ENCODE data around the gene SLC46A1. TPM values are rescaled to one million over a fixed set of nuclear protein-coding genes. Genes with fewer than 3 reads are reported as not detected.
A peak's percentile ranks its signal among the peaks of the same experiment; 100 is the strongest.

The SLC46A1 gene
- total RNA-seq, 1 donor from 2014 or later, result 12.8 TPM

DNA sequence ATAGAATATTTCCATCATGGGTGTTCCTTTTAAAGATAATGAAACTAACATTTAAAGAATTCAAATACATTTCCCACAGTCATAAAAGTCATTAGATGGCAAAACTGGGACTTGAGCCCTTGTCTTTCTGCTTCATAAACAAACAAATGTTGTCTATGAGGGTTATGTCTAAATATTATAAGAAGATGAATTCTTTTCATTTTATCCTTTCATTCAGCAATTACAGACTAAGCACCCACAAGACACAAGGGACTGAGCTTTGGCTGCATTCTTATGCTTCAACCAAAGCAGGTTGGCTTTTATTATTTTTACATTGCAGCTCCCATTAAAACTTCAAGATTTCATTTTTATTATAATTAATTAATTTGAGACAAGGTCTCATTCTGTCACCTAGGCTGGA is 19.6 kb downstream of the SLC46A1 start:
- intact Hi-C loops (cut with DNase I), result no loop called here
- no peak for DNase-seq (ENCODE audit: low spot score)
- no peak for ATAC-seq

DNA sequence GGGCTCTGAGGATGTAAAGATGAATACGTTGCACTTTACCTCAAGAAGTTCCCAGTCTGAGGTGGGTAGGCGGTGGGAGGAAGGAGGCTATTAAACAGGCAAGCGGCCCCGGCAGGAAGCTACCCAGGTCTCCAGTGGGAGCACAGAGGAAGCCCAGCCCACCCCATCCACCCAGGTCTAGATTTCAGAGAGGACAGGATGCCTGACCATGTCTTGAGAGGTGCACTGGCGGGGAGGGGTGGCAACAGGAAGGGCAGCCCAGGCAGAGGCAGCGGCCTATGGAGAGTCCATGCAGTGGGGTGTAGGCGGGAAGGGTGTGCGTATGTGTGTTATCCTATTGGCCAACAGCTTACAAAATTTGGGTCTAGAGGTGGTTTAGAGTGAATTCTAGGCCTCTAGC is 20.6 kb downstream of the SLC46A1 start:
- no peak for ATAC-seq
- DNase-seq (ENCODE audit: low spot score), result no peak
- intact Hi-C loops (cut with DNase I), result no loop called here

DNA sequence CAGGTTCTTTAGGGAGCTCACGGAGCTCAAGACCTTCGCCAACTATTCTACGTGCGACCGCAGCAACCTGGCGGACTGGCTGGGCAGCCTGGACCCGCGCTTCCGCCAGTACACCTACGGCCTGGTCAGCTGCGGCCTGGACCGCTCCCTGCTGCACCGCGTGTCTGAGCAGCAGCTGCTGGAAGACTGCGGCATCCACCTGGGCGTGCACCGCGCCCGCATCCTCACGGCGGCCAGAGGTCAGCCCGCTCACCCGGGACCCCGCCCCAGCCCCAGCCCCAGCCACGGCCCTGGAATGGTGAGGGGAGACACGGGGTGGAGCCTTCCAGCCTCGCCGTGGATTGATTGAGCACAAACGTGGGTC is 21.0 kb downstream of the SLC46A1 start:
- intact Hi-C loops (cut with DNase I), result no loop called here
- ATAC-seq (no peak), DNase-seq (ENCODE audit: low spot score) (no peak)

DNA sequence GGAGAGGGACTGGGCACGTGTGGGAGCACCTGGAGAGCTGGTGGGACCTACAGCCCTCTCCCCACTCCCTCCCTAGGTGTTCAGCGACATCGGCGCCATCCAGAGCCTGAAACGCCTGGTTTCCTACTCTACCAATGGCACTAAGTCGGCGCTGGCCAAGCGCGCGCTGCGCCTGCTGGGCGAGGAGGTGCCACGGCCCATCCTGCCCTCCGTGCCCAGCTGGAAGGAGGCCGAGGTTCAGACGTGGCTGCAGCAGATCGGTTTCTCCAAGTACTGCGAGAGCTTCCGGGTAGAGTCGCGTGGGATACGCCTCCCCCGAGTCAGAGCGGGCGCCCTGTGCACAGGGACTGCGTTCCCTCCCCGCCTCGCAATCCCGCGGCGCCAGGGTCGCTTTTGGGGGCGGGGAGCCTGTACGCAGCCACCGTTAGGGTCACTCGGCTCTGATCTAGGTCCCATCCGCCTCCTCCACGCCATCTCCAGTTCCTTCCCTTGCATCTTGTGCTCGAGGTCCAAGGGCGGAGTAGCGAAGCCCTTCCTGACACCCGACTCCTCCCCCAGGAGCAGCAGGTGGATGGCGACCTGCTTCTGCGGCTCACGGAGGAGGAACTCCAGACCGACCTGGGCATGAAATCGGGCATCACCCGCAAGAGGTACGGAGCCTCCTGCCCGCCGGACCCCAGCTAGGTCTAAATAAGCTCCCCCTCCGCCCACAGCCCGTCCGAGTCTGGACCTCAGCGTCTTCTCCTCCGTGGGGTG is 21.6 kb downstream of the SLC46A1 start:
- intact Hi-C loops (cut with DNase I), result no loop called here
- ATAC-seq (peak; percentile 79), DNase-seq (ENCODE audit: low spot score) (no peak)

DNA sequence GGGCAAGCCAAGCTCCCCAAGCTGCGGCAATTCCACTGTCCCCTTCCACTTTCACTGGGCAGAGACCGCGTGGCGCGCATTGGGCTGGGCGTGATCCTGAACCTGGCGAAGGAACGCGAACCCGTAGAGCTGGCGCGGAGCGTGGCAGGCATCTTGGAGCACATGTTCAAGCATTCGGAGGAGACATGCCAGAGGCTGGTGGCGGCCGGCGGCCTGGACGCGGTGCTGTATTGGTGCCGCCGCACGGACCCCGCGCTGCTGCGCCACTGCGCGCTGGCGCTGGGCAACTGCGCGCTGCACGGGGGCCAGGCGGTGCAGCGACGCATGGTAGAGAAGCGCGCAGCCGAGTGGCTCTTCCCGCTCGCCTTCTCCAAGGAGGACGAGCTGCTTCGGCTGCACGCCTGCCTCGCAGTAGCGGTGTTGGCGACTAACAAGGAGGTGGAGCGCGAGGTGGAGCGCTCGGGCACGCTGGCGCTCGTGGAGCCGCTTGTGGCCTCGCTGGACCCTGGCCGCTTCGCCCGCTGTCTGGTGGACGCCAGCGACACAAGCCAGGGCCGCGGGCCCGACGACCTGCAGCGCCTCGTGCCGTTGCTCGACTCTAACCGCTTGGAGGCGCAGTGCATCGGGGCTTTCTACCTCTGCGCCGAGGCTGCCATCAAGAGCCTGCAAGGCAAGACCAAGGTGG is 24.7 kb downstream of the SLC46A1 start:
- intact Hi-C loops (cut with DNase I), result no loop called here
- DNase-seq (ENCODE audit: low spot score) (no peak), ATAC-seq (no peak)

DNA sequence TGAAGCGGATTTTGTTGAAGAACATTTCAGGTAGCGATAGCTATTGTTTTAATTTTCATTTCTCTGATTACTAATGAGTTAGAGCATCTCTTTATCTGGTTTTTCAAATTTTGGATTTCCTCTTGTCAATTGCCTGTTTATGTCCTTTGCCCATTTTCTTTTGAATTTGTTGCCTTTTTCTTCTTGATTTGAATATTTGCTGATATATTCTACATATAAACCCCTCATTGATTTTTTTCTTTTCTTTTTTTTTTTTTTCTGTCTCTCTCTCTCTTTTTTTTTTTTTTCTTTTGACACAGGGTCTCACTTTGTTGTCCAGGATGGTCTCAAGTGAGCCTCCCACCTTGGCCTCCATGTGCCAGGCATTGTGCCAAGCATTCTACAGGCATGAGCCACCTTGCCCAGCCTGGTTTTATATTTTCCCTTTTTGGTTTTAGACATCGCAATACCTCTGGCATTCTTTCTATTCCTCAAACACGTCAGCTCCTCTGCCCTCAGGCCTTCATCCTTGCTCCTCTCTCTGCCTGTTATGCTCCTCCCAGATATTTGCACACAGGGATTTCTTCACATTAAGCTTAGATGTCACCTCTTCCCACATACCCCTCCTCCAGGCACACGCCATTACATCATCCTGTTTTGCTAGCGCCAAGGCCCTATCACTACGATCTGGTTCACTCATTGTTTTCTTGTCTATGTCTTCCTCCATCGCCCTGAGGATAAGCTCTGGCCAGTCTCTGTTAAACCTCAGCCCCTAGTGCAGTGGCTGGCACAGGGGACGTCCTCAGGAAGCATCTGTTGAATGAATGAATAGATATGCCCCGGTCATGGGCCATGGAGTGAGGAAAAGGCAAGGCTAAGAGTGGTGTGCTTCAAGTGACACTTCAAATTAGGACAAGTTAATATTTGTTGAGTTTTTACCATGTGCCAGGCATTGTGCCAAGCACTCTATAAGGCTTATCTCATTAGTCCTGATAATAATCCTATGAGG is 25.9 kb downstream of the SLC46A1 start:
- no peak for ATAC-seq
- no peak for DNase-seq (ENCODE audit: low spot score)
- intact Hi-C loops (cut with DNase I), result no loop called here

DNA sequence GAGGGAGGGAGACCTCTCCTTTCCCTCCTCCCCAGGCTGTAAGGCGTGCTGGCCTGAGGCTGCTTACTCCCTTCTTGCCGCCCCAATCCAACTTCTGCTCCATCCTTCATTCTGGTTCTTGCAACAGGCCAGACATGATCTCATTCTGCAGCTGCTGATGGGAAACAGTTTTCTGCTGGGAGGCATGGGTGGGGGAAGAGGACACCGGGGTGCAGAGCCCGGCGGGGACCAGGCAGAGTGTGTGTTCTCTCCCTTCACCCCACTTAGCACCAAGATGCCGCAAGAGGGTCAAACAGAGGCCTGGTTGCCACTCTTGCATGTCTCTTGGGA is 33.1 kb downstream of the SLC46A1 start:
- DNase-seq (ENCODE audit: low spot score) (no peak), ATAC-seq (no peak)
- intact Hi-C loops (cut with DNase I), result no loop called here

DNA sequence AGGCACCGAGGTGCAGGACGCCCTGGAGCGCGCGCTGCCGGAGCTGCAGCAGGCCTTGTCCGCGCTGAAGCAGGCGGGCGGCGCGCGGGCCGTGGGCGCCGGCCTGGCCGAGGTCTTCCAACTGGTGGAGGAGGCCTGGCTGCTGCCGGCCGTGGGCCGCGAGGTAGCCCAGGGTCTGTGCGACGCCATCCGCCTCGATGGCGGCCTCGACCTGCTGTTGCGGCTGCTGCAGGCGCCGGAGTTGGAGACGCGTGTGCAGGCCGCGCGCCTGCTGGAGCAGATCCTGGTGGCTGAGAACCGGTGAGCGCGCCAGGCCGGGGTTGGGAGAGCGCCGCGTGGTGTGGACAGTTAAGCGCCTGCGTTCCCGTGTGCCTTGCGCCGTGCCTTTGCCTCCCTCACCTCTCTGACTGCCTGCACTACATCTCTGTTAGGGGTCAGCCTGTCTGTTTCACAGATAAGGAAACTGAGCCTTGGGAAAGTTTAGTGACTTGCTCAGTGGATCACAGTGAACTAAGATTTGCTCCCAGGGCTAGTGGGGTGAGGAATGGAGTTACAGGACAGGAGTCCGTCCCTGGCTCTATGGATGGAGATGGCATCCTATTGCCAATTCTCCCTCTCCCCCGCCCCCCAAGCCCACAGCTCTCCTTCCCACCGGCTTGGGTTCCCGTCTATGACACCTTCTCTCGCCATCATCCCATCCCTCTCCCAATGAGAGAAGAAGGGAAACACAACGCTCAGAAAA is 33.6 kb downstream of the SLC46A1 start:
- intact Hi-C loops (cut with DNase I), result no loop called here
- DNase-seq (ENCODE audit: low spot score), result no peak
- no peak for ATAC-seq

DNA sequence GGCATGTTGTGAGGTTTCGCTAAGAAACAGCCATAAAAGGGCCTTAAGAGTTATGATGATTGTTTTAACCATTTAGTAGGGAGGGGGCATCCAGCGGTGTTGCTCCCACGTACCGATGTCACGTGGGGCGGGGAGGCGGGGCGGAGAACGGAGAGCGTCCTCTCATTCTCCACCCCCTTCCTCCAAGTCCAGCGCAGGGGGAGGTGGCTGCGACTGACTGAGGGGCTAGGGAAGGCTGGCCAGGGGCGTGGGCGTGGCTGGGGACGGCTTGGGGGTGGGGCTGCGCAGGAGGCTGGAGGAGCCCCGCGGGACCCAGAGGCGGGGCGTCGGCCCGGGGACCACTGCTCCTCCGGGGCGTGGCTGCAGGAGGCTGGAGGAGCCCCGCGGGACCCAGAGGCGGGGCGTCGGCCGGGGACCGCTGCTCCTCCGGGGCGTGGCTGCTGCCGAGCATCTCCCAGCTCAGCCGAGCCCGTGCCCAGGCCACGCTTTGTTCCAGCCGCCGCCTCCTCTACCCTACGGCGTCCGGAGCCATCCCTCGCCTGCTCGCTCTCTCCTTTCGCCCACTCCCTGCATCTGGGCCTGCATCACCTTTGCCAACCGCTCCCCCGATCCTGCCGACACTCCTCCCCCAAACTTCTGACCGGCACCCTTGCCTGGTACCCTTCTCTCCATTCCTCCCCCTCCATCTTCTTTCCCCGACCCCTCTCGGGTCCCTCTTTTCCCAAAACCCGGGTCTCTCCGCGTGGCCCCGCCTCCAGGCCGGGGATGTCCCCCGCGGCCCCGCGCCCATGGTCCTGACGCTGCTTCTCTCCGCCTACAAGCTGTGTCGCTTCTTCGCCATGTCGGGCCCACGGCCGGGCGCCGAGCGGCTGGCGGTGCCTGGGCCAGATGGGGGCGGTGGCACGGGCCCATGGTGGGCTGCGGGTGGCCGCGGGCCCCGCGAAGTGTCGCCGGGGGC is 34.5 kb downstream of the SLC46A1 start, which contains the start of gene SARM1:
SARM1 (plus strand) TSS at position 450 of the 958 bp plus-strand sequence; CDS start at position 789, 339 bp downstream.
- peak; percentile 89 for DNase-seq (ENCODE audit: low spot score)
- intact Hi-C loops (cut with DNase I), result no loop called here
- peak; percentile 89 for ATAC-seq

DNA sequence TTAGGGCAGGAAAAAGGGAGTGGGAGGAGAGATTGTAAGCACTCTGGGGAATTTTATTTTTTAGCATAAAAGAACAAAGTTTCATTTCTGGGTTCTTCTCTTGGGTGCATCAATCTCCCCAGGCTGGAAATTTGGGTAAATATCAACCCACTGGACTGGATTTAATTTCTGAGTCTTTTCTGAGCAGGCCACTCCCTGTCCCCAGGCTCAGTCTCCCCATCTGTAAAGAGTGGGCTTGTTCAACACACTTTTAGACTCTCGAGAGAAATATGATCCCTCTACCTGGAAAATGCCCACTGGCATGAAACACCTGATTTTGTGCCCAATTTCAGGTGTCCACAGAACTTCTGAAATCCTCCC is 35.3 kb downstream of the SLC46A1 start:
- DNase-seq (ENCODE audit: low spot score), result no peak
- intact Hi-C loops (cut with DNase I), result no loop called here
- no peak for ATAC-seq

DNA sequence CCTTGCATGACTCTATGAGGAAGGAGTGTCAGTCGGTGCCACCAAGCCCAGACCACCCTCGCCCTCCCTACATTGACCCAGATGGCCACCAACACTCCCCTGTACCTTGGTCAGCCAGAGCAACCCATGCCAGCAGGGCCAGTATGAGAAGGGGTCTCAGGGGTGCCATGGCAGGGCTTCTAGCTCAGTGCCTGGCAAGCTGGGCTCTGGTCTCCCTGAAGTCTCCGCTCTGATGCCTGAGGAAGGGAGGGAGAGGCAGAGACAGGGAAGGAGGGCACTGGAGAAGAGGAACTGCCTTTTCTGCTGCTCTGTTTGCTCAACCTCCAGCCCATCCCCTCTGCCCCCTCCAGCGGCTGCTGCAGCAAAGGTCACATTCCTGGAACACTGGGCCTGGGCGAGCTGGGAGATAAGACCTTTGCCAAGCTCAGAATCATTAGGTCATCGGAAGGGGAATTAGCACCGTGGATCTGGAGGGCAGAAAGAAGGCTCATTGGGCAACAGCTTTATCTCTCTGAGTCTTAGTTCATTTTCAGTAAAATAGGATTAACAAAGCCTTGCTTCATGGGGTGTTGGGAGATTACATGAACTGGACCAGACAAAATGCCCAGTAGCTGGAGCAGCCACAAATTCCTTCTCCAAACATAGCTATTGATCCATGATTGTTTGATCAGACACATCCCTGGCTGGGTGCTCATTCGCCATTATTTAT is 35.8 kb downstream of the SLC46A1 start, which contains the start of gene VTN:
VTN (minus strand) TSS at position 273 of the 709 bp plus-strand sequence; CDS start at position 169, 104 bp downstream.
- intact Hi-C loops (cut with DNase I), result no loop called here
- ATAC-seq, result peak; percentile 20
- DNase-seq (ENCODE audit: low spot score), result no peak

DNA sequence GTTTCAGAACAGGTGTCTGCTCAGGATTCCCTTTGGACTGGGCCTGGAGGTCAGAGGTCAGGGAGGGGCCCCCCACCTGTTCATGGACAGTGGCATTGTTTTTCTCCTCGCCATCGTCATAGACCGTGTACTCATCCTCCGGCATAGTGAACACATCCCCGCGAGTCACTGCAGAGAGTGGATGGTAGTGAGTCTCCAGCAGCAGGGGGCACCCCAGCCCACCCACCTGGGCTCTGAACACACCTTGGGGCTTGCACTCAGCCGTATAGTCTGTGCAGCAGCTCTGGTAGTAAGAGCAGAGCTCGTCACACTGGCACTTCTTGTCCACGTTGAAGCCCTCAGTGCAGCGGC is 36.4 kb downstream of the SLC46A1 start:
- ATAC-seq, result no peak
- intact Hi-C loops (cut with DNase I), result no loop called here
- no peak for DNase-seq (ENCODE audit: low spot score)

DNA sequence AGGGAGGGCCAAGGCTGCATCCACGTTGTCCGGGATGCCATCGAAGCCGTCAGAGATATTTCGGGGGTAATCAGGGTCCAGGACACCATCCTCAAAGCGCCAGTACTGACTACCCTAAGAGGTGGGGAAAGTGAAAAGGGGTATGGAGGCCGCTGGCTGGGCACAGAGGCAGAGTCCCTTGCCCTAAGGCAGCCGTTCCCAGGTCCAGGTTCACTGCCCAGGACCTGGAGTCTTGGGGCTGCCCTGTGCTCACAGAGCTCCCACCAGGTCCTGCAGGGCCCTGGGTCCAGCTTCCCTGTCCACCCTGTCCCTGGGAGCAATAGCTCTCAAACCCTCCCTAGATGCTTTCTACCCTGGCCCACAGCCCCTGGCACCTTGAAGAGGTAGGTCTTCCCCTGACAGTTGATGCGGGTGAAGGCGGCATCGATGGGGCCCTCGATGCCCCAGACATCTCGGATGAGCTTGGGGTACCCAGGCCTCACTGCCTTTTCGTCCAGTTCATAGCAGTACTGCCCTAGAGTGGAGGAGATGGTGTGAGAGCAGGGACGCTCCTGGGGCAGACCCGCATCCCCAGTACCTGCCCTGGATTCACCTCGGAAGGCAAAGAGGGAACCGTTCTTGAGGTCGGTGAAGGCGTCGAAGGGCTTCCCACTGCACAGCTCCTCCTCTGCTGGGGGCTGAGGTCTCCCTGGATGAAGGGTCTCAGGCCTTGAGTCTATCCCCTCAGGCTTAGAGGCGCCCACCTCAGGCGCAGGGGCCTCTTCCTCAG is 36.9 kb downstream of the SLC46A1 start:
- ATAC-seq (no peak), DNase-seq (ENCODE audit: low spot score) (no peak)
- intact Hi-C loops (cut with DNase I), result no loop called here

DNA sequence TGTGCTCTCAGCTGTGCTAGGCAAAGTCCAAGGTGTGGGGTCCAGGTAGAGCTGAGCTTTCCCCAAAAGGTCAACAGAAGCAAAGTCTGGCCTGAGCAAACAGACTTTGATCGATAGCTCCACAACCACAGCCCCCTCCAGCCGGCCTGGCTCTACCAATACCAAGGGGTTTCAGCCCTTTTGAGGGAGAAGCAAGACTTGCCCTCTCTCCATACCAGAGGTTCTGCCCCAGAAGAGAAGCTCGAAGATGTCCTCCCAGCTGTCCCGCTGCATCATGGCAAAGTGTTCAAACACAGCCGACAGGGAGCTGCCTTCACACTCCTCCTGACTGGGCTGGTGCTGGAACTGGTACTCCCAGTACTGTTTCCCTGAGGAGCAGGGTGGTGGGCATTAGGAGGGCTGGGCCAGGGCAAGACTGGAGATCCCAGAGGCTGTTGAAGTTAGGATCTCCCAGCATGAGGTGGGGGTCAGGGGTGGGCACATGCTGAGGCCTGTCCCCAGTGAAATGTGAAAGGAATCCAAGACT is 37.6 kb downstream of the SLC46A1 start:
- intact Hi-C loops (cut with DNase I), result no loop called here
- ATAC-seq, result no peak
- no peak for DNase-seq (ENCODE audit: low spot score)

DNA sequence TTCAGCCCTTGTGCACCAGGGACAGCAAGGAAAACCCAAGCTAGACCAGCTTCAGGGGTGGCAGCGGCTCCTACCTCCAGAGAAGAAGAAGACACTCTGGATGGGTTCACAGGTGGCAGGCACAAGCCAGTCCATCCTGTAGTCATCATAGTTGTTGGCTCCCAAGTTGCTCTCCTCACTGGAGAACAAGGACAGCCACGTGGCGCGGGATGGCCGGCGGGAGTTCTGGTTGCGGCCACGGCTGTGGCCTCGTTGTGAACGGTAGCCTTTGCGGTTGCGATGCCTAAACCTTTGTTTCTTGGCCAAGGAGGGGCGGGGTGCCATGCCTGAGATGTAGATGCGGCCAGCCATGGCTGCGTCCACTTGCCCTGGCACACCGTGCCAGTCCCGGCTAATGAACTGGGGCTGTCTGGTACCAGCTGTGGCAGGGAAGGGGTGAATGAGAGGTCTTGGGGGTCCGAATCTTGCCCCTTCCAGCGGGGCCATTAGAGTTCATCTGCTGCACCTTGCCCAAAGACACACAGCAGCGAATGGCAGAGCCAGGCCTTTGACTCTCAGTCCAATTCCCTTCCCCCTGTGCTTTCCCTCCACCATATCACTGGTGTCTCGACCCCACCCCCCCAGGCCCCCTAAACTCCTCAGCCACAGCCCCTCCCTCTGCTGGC is 38.2 kb downstream of the SLC46A1 start:
- DNase-seq (ENCODE audit: low spot score), result no peak
- ATAC-seq, result no peak
- intact Hi-C loops (cut with DNase I), result no loop called here

DNA sequence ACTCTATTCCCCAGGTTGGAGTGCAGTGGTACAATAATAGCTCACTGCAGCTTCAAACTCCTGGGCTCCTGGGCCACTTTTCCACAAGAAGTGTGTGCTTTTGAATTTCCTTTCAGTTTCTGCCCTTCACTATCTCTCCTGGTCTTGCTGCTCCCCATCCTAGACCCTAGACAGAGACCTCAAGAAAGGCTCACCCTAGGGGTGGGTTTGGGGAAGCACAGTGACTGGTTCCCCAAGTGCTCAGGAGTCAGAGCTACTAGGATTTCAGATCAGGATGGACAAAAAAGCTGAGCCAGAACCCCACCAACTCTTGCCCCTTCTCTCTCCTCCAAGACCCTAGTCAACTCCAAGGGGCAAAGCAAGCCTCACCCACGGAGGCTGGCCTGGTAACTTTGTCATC is 39.4 kb downstream of the SLC46A1 start:
- intact Hi-C loops (cut with DNase I), result no loop called here
- ATAC-seq (no peak), DNase-seq (ENCODE audit: low spot score) (no peak)
